GM12878 (cell line): ENCODE results near the gene CCN2. TPM values are rescaled to one million over a fixed set of nuclear protein-coding genes. Genes with fewer than 3 reads are reported as not detected.
"Not testable (repeated sequence)": the region's sequence is repeated elsewhere in the genome, so short reads cannot be mapped to it uniquely, and the experiment has no call there.

Experiments
- ATAC-seq: fragments of 200-7000 bp; cut with Tn5 transposase; 3 replicates; pipeline ENCODE4 v1.9.1; 2020; ENCODE audit warnings: mild to moderate bottlenecking, moderate library complexity
- BruUV-seq: library from RNA; stranded (reverse); fragments of 400-500 nt; replicated peaks from 2 replicates; lab custom pipeline; 2021; lab: Mats Ljungman, UMichigan
- CTCF ChIA-PET: fragments of 300-600 bp; sonication (Branson Sonifier 250); formaldehyde crosslinking; extraction: SDS; loops from one replicate; lab custom pipeline; 2021; ENCODE audit warnings: inconsistent platforms; lab: Yijun Ruan, JAX
- POLR2A ChIA-PET: fragments of 350-600 bp; formaldehyde crosslinking; extraction: SDS; loops from one replicate; lab custom pipeline; 2021; ENCODE audit warnings: inconsistent platforms; lab: Charles Lee
- RAD21 ChIA-PET: fragments of 300-600 bp; sonication (Branson Sonifier 250); formaldehyde crosslinking; loops from one replicate; lab custom pipeline; 2023; ENCODE audit warnings: antibody characterized with exemption; ENCODE audit not compliant: unreplicated experiment; lab: Charles Lee
- SMC1A ChIA-PET: fragments of 300-600 bp; sonication (Branson Sonifier 250); formaldehyde crosslinking; loops from one replicate; lab custom pipeline; 2023; ENCODE audit not compliant: unreplicated experiment, uncharacterized antibody; lab: Charles Lee
- DNase-seq: peaks from one replicate; pipeline ENCODE4 v3.0.0-alpha.2; 2011; ENCODE audit warnings: low read depth, low spot score
- FAIRE-seq: peaks from 3 replicates; lab custom pipeline; 2011; peaks lifted over from hg19 to GRCh38; lab: Jason Lieb, UNC
- H2AFZ ChIP-seq: 2 replicates; pipeline ENCODE4 v1.6.0; 2011; ENCODE audit warnings: low read depth, low read length, control low read depth; ENCODE audit not compliant: control insufficient read depth
- H3K27ac ChIP-seq: 2 replicates; pipeline ENCODE4 v1.5.1; 2011; ENCODE audit warnings: control low read depth; ENCODE audit not compliant: control insufficient read depth, insufficient read depth
- H3K27me3 ChIP-seq, 2 experiments: replicated peaks in 1 of 2; 2 replicates each; pipeline versions ENCODE4 v1.6.0 to v1.6.1; 2011; ENCODE audit warnings: low read length in 1 of 2; ENCODE audit not compliant: control insufficient read depth in 2 of 2, insufficient read depth in 2 of 2
- H3K36me3 ChIP-seq, 2 experiments: 2 replicates each; pipeline ENCODE4 v1.5.1; 2011; ENCODE audit warnings: low read length in 1 of 2; ENCODE audit not compliant: control insufficient read depth in 2 of 2, insufficient read depth in 2 of 2
- H3K4me1 ChIP-seq: 2 replicates; pipeline ENCODE4 v1.6.1; 2011; ENCODE audit warnings: mild to moderate bottlenecking, low read length, moderate library complexity, mixed read lengths; ENCODE audit not compliant: control insufficient read depth, insufficient read depth
- H3K4me2 ChIP-seq: 2 replicates; pipeline ENCODE4 v1.6.0; 2011; ENCODE audit warnings: control low read depth; ENCODE audit not compliant: control insufficient read depth, insufficient read depth
- H3K4me3 ChIP-seq: fragments of 200-600 bp; sonication (generic); 2 replicates; pipeline ENCODE4 v1.5.1; 2016
- H3K79me2 ChIP-seq: 2 replicates; pipeline ENCODE4 v1.6.0; 2011; ENCODE audit warnings: low read length; ENCODE audit not compliant: control insufficient read depth, insufficient read depth
- H3K9ac ChIP-seq: 2 replicates; pipeline ENCODE4 v1.8.0; 2011; ENCODE audit warnings: low read length, control low read depth, mixed read lengths; ENCODE audit not compliant: control insufficient read depth, insufficient read depth
- H3K9me3 ChIP-seq: replicated peaks from 3 replicates; pipeline ENCODE4 v1.5.1; 2011; ENCODE audit warnings: mild to moderate bottlenecking, low read length; ENCODE audit not compliant: control insufficient read depth, insufficient read depth
- H4K20me1 ChIP-seq: 2 replicates; pipeline ENCODE4 v1.6.0; 2011; ENCODE audit not compliant: control insufficient read depth, insufficient read depth
- WGBS: methylation state at CpG from one replicate; pipeline ENCODE4 v1.1.6; 2016; ENCODE audit warnings: low lambda C conversion rate; ENCODE audit not compliant: insufficient replicate concordance, insufficient coverage; ENCODE audit errors: missing lambda C conversion rate; 5-methylcytosine and 5-hydroxymethylcytosine counted together
- in situ Hi-C: fragments of 300-500 bp; cut with MboI; formaldehyde crosslinking; loops from 9 replicates; pipeline ENCODE4 v1.14.3; 2018; ENCODE audit warnings: mixed read lengths
- intact Hi-C: fragments of 100-400 bp; cut with micrococcal nuclease; formaldehyde crosslinking; loops from one replicate; pipeline ENCODE4 v1.14.2; 2022; ENCODE audit not compliant: unreplicated experiment
- polyA plus RNA-seq, 11 experiments: library from polyadenylated mRNA; depleted of rRNA in 4 of 11; unstranded in 6 of 11; stranded (reverse) in 5 of 11; fragments of >200 nt; fragmentation: Nextera tagmentation in 4 of 11; fragmentation: Illumina TruSeq in 1 of 11; extraction: Ambion mirVana in 4 of 11; extraction: Trizol in 1 of 11; gene quantifications; 1 replicate in 1 of 11; 2 replicates in 10 of 11; pipeline versions ENCODE4 v1.2.1 to v1.2.3, GENCODE V29; 2011 to 2016; ENCODE audit warnings: inconsistent platforms in 2 of 11, missing spikeins in 2 of 11, low read depth in 1 of 11
- total RNA-seq, 4 experiments: library from RNA; depleted of rRNA in 3 of 4; stranded (reverse); fragments of >200 nt in 3 of 4; fragmentation: Illumina TruSeq in 1 of 4; extraction: Trizol in 1 of 4; gene quantifications; 2 replicates each; pipeline versions ENCODE4 v1.2.1 to v1.2.3, GENCODE V29; 2013 to 2021

Gene CCN2
- total and polyA plus RNA-seq, 10 of the 15 experiments (the other 5 are each of a cell fraction or from before 2014, with no cell fraction given): 0.26 to 0.62 (median 0.44) TPM; not detected in 7

- H3K9me3 ChIP-seq, H2AFZ ChIP-seq, H3K4me1 ChIP-seq, CTCF ChIA-PET, H3K4me2 ChIP-seq, H3K27ac ChIP-seq, H3K9ac ChIP-seq, FAIRE-seq, H3K79me2 ChIP-seq, SMC1A ChIA-PET, H3K4me3 ChIP-seq, H3K36me3 ChIP-seq, POLR2A ChIA-PET, in situ Hi-C loops, DNase-seq, RAD21 ChIA-PET, BruUV-seq, H4K20me1 ChIP-seq, intact Hi-C loops, H3K27me3 ChIP-seq, ATAC-seq: not testable (repeated sequence)
- 59% methylated on average over 9 of the region's 12 CpGs for WGBS
Observed at GRCh38 chr6:131903734-131904133, 47.4 kb downstream of the CCN2 start.

- ATAC-seq, in situ Hi-C loops: not testable (repeated sequence)
- 43% methylated on average over 5 of the region's 5 CpGs for WGBS
Observed at GRCh38 chr6:131901326-131901873, 49.8 kb downstream of the CCN2 start.

More at GRCh38 chr6:131901326-131901873, 49.8 kb downstream of the CCN2 start:
- POLR2A ChIA-PET, FAIRE-seq, RAD21 ChIA-PET, SMC1A ChIA-PET, H2AFZ ChIP-seq, H3K4me3 ChIP-seq, CTCF ChIA-PET, H3K9me3 ChIP-seq, H4K20me1 ChIP-seq, H3K4me1 ChIP-seq, H3K4me2 ChIP-seq, BruUV-seq, DNase-seq, H3K36me3 ChIP-seq, H3K9ac ChIP-seq, H3K79me2 ChIP-seq, H3K27me3 ChIP-seq, intact Hi-C loops, H3K27ac ChIP-seq: not testable (repeated sequence)
